CD4-positive, alpha-beta T cell (primary cell): ENCODE measurements around the gene ISCU. TPM values are rescaled to one million over a fixed set of nuclear protein-coding genes. Genes with fewer than 3 reads are reported as not detected.

ENCODE experiments used
- ATAC-seq: fragments of 200-7000 bp; cut with Tn5 transposase; one replicate; pipeline ENCODE4 v1.10.0; 2022; ENCODE audit warnings: mild to moderate bottlenecking; ENCODE audit not compliant: poor library complexity
- CTCF ChIA-PET: fragments of 350-600 bp; sonication (Branson Sonifier 250); formaldehyde crosslinking; loops from one replicate; lab custom pipeline; 2021; ENCODE audit warnings: antibody characterized with exemption, inconsistent platforms; lab: Charles Lee
- POLR2A ChIA-PET: fragments of 350-600 bp; sonication (Branson Sonifier 250); formaldehyde crosslinking; loops from one replicate; lab custom pipeline; 2021; ENCODE audit warnings: antibody characterized with exemption, inconsistent platforms; lab: Charles Lee
- DNase-seq, 14 experiments: peaks; one replicate each; pipeline ENCODE4 v3.0.0-alpha.2; 2013 to 2020; ENCODE audit warnings: mixed read lengths in 2 of 14
- H3K27ac ChIP-seq, 2 donors: one replicate each; pipeline versions ENCODE4 v1.5.1 to v1.7.0; 2013; ENCODE audit warnings: low read length in 2 of 2, low read depth in 1 of 2, mild to moderate bottlenecking in 1 of 2
- H3K27me3 ChIP-seq, 2 experiments: 1 replicate in 1 of 2; 2 replicates in 1 of 2; pipeline versions ENCODE4 v1.6.1 to v1.7.0; 2013; ENCODE audit warnings: low read length in 2 of 2, control low read depth in 1 of 2, mild to moderate bottlenecking in 1 of 2, moderate library complexity in 1 of 2; ENCODE audit not compliant: insufficient read depth in 2 of 2, control insufficient read depth in 1 of 2
- H3K36me3 ChIP-seq: one replicate; pipeline ENCODE4 v1.6.1; 2013; ENCODE audit warnings: low read length, control low read depth; ENCODE audit not compliant: insufficient read depth
- H3K4me1 ChIP-seq: one replicate; pipeline ENCODE4 v1.6.1; 2013; ENCODE audit warnings: low read length, control low read depth; ENCODE audit not compliant: insufficient read depth
- H3K4me3 ChIP-seq: one replicate; pipeline ENCODE4 v1.5.1; 2013; ENCODE audit warnings: mild to moderate bottlenecking, low read length, moderate library complexity
- H3K9me3 ChIP-seq, 2 experiments: 1 replicate in 1 of 2; 2 replicates in 1 of 2; pipeline versions ENCODE4 v1.6.1 to v1.7.0; 2013; ENCODE audit warnings: low read length in 2 of 2, mild to moderate bottlenecking in 2 of 2, control low read depth in 1 of 2, moderate library complexity in 1 of 2; ENCODE audit not compliant: control insufficient read depth in 1 of 2, insufficient read depth in 1 of 2
- H3K27ac Mint-ChIP-seq: one replicate; pipeline ENCODE4 v1.8.0; 2020; ENCODE audit warnings: mixed read lengths
- H3K27me3 Mint-ChIP-seq: one replicate; pipeline ENCODE4 v1.8.0; 2021; ENCODE audit warnings: mixed read lengths
- H3K36me3 Mint-ChIP-seq: one replicate; pipeline ENCODE4 v1.8.0; 2021; ENCODE audit warnings: low read depth, mixed read lengths
- H3K4me1 Mint-ChIP-seq: one replicate; pipeline ENCODE4 v1.8.0; 2021; ENCODE audit warnings: low read depth, mixed read lengths
- H3K4me3 Mint-ChIP-seq: one replicate; pipeline ENCODE4 v1.8.0; 2020; ENCODE audit warnings: mild to moderate bottlenecking, mixed read lengths
- H3K9me3 Mint-ChIP-seq: one replicate; pipeline ENCODE4 v1.8.0; 2020; ENCODE audit warnings: mixed read lengths
- intact Hi-C, 2 experiments: fragments of 100-400 bp; cut with DNase I in 1 of 2; cut with micrococcal nuclease in 1 of 2; formaldehyde crosslinking; loops; one replicate each; pipeline versions ENCODE4 v1.15.1 to v1.9.0; 2023 to 2025; cut with DNase I, micrococcal nuclease
- total RNA-seq, 174 experiments: library from RNA in 2 of 174; stranded (reverse) in 2 of 174; gene quantifications; one replicate each; pipeline ENCODE4 v1.2.3 and lab custom pipeline; 2021 to 2026
- TF ChIP-seq, protein P1 (sequence below): fragments of 200-600 bp; IDR thresholded peaks from one replicate; pipeline ENCODE4 v1.8.0; 2022; ENCODE audit warnings: antibody characterized with exemption, mild to moderate bottlenecking

The ISCU gene
- total RNA-seq, 2 experiments from 2014 or later, result 269 to 270 TPM

DNA sequence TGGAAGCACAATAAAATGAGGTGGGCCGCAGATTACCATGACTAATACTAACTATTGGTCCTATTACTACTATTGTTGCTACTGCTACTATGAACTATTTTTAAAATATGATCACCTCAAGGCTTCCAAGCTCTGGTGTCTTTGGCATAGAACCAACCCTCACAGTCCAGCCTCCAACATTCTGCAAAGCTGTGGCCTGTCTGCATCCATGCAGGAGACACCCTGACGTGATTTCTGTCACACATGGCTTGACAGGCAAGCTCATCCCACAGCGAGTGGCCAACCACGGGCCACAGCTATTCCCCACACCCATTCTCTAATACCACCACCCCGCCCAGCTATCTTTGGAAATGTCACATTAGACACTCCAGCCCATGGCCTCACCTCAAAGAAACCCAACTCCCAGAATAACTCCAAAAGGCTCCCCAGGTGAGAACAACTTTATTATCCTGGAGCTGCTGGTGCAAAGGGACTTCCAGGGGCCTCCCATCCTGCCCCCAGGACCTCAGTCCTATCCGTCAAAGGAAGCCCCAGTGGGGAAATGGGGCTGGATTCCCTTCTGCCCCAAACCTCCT is 14.4 kb downstream of the ISCU start:
- Mint-ChIP-seq H3K27me3 (no peaks in the 10 kb centered on the region), H3K36me3 (no peaks in the 10 kb centered on the region), H3K9me3 (no peaks in the 10 kb centered on the region), H3K4me1 (peaks cover 45% of the 10 kb centered on the region), H3K4me3 (no peak overlapping the region), H3K27ac (peak overlapping the region; percentile 76)
- TF ChIP-seq, protein P1, sequence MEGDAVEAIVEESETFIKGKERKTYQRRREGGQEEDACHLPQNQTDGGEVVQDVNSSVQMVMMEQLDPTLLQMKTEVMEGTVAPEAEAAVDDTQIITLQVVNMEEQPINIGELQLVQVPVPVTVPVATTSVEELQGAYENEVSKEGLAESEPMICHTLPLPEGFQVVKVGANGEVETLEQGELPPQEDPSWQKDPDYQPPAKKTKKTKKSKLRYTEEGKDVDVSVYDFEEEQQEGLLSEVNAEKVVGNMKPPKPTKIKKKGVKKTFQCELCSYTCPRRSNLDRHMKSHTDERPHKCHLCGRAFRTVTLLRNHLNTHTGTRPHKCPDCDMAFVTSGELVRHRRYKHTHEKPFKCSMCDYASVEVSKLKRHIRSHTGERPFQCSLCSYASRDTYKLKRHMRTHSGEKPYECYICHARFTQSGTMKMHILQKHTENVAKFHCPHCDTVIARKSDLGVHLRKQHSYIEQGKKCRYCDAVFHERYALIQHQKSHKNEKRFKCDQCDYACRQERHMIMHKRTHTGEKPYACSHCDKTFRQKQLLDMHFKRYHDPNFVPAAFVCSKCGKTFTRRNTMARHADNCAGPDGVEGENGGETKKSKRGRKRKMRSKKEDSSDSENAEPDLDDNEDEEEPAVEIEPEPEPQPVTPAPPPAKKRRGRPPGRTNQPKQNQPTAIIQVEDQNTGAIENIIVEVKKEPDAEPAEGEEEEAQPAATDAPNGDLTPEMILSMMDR, result no peak
- ChIA-PET CTCF (interaction anchor here (0.7 kb wide), 1 partner anchor 13 kb away, joined by 3 read pairs; no protein-coding TSS in a partner anchor), POLR2A (interaction anchor here (1.1 to 3.3 kb wide), 4 partner anchors 8 to 56 kb away, joined by 3 to 19 read pairs (median 14); partner anchors contain the start of genes ISCU, SART3 and SELPLG)
- no peak for ATAC-seq
- Histone ChIP-seq H3K9me3 (no peaks in the 10 kb centered on the region), H3K4me1 (peaks cover 15% of the 10 kb centered on the region), H3K4me3 (no peak overlapping the region), H3K27ac (no peak overlapping the region), H3K36me3 (no peaks in the 10 kb centered on the region), H3K27me3 (no peaks in the 10 kb centered on the region)
- DNase-seq, result no peak
- intact Hi-C loops, result no loop called here

DNA sequence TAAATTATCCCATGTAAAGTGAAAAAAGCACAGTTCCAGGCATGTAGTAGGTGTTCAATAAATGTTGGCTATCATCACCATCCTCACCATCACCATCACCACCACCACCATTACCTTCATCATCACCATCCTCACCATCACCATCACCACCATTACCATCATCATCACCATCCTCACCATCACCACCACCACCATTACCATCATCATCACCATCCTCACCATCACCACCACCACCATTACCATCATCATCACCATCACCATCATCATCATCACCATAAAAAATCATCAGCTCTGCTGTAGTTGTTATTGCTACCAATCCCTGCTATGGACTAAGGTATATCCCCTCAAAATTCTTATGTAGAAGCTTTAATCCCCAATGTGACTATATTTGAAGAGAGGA is 15.1 kb downstream of the ISCU start:
- H3K4me3 Mint-ChIP-seq, result no peak overlapping the region
- no peak overlapping the region for H3K27ac Mint-ChIP-seq
- TF ChIP-seq, protein P1, result no peak
- H3K27me3 Mint-ChIP-seq, result no peaks in the 10 kb centered on the region
- H3K4me1 Mint-ChIP-seq, result peaks cover 38% of the 10 kb centered on the region
- H3K36me3 Mint-ChIP-seq, result no peaks in the 10 kb centered on the region
- H3K9me3 Mint-ChIP-seq, result no peaks in the 10 kb centered on the region
- CTCF ChIA-PET, result no interaction called here
- Histone ChIP-seq H3K4me3 (no peak overlapping the region), H3K9me3 (no peaks in the 10 kb centered on the region), H3K36me3 (no peaks in the 10 kb centered on the region), H3K4me1 (peaks cover 9% of the 10 kb centered on the region), H3K27ac (no peak overlapping the region), H3K27me3 (no peaks in the 10 kb centered on the region)
- POLR2A ChIA-PET, result interaction anchor here (1.1 to 3.3 kb wide), 3 partner anchors 9 to 40 kb away, joined by 3 to 19 read pairs (median 16); partner anchors contain the start of genes ISCU and SART3
- ATAC-seq (no peak), DNase-seq (no peak)
- intact Hi-C loops, result no loop called here

DNA sequence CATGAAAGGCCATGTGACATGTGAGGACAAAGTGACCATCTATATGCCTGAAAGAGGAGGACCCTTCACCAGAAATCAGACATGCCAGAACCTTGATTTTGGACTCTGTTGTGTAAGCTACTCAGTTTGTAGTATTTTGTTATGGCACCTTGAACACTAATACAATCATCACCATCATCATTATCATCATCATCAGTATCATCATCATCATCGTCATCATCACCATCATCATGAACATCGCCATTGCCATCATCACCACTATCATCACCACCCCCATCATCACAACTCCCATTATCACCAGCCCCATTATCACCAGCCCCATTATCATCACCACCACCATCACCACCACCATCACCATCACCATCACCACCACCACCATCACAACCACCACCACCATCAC is 15.9 kb downstream of the ISCU start:
- DNase-seq, result no peak
- Mint-ChIP-seq H3K27ac (no peak overlapping the region), H3K36me3 (no peaks in the 10 kb centered on the region), H3K4me1 (peaks cover 30% of the 10 kb centered on the region), H3K4me3 (no peak overlapping the region), H3K9me3 (no peaks in the 10 kb centered on the region), H3K27me3 (no peaks in the 10 kb centered on the region)
- no peak for ATAC-seq
- H3K4me3 ChIP-seq, result no peak overlapping the region
- H3K36me3 ChIP-seq, result no peaks in the 10 kb centered on the region
- no peaks in the 10 kb centered on the region for H3K9me3 ChIP-seq
- TF ChIP-seq, protein P1, result no peak
- ChIA-PET CTCF (no interaction called here), POLR2A (no interaction called here)
- H3K27me3 ChIP-seq, result no peaks in the 10 kb centered on the region
- H3K4me1 ChIP-seq, result peaks cover 8% of the 10 kb centered on the region
- H3K27ac ChIP-seq, result no peak overlapping the region
- intact Hi-C loops, result no loop called here
